Activated naive CD8-positive, alpha-beta T cell treated with anti-CD3 and anti-CD28 coated beads, Interleukin-2, amount 50 U/mL, for 16 hours (primary cell): ENCODE results near the gene KCNK10.

Source experiments
- DNase-seq: peaks from one replicate; pipeline ENCODE4 v3.0.0-alpha.2; 2020; ENCODE audit warnings: low read depth, low spot score

The KCNK10 gene

GRCh38 chr14:88185843-88186242 lies 137.2 kb downstream of the KCNK10 start:
- DNase-seq: no peak

GRCh38 chr14:88184956-88185355 lies 138.1 kb downstream of the KCNK10 start:
- no peak for DNase-seq

- no peak for DNase-seq
Measured at GRCh38 chr14:88181072-88181471, 142.0 kb downstream of the KCNK10 start.

GRCh38 chr14:88179716-88180115 lies 143.4 kb downstream of the KCNK10 start:
- DNase-seq: no peak

- no peak for DNase-seq
Measured at GRCh38 chr14:88170333-88170732, 152.7 kb downstream of the KCNK10 start.

- peak; percentile 6 for DNase-seq
Measured at GRCh38 chr14:88168498-88169165, 154.4 kb downstream of the KCNK10 start.

- no peak for DNase-seq
Measured at GRCh38 chr14:88168025-88168424, 155.0 kb downstream of the KCNK10 start.

- no peak for DNase-seq
Measured at GRCh38 chr14:88166616-88167015, 156.5 kb downstream of the KCNK10 start.

- DNase-seq: no peak
Measured at GRCh38 chr14:88164906-88165534, 158.0 kb downstream of the KCNK10 start.

- no peak for DNase-seq
Measured at GRCh38 chr14:88163731-88164255, 159.3 kb downstream of the KCNK10 start.

GRCh38 chr14:88156127-88156526 lies 166.9 kb downstream of the KCNK10 start:
- no peak for DNase-seq

- DNase-seq: no peak
Measured at GRCh38 chr14:88154926-88155325, 168.1 kb downstream of the KCNK10 start.

GRCh38 chr14:88154321-88154720 lies 168.7 kb downstream of the KCNK10 start:
- DNase-seq: no peak

- no peak for DNase-seq
Measured at GRCh38 chr14:88146881-88147649, 176.0 kb downstream of the KCNK10 start.

- DNase-seq: no peak
Measured at GRCh38 chr14:88143810-88144209, 179.3 kb downstream of the KCNK10 start.

GRCh38 chr14:88142997-88143396 lies 180.1 kb downstream of the KCNK10 start:
- DNase-seq: no peak

- DNase-seq: no peak
Measured at GRCh38 chr14:88140874-88141273, 182.2 kb downstream of the KCNK10 start.

- no peak for DNase-seq
Measured at GRCh38 chr14:88137327-88137726, 185.7 kb downstream of the KCNK10 start.
